ENCODE measurements around the gene PNPLA3.
A peak's percentile ranks its signal among the peaks of the same experiment; 100 is the strongest.

PNPLA3 gene, protein sequence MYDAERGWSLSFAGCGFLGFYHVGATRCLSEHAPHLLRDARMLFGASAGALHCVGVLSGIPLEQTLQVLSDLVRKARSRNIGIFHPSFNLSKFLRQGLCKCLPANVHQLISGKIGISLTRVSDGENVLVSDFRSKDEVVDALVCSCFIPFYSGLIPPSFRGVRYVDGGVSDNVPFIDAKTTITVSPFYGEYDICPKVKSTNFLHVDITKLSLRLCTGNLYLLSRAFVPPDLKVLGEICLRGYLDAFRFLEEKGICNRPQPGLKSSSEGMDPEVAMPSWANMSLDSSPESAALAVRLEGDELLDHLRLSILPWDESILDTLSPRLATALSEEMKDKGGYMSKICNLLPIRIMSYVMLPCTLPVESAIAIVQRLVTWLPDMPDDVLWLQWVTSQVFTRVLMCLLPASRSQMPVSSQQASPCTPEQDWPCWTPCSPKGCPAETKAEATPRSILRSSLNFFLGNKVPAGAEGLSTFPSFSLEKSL

DNA sequence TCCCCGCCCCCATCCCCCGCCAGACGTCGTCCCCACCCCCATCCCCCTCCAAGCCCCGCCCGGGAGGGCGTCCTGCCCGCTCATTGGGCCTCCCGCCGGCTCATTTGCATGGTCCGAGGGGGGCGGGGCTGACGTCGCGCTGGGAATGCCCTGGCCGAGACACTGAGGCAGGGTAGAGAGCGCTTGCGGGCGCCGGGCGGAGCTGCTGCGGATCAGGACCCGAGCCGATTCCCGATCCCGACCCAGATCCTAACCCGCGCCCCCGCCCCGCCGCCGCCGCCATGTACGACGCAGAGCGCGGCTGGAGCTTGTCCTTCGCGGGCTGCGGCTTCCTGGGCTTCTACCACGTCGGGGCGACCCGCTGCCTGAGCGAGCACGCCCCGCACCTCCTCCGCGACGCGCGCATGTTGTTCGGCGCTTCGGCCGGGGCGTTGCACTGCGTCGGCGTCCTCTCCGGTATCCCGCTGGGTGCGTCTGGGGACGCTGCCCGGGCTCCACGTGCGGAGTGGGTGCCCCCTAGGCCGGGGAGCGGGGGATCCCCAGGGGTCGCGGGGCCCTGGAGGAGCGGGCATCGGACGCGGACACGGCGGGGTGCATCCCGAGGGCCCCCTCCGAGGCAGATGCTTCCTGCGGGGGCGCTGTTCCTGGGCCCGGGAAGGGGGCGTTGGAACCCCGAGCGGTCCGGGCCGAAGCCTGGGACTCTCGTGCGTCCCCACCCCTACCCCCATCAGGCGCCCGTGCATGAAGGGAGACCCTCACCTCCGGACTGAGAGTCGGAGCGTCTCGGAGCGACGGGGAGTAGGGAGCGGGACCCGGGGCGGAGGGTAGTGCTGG lies at the start of gene PNPLA3:
TSS of gene PNPLA3 (plus strand) at position 175 of the 834 bp plus-strand sequence. CDS start at position 282, 107 bp downstream.
- TF ChIP-seq, protein P1, sequence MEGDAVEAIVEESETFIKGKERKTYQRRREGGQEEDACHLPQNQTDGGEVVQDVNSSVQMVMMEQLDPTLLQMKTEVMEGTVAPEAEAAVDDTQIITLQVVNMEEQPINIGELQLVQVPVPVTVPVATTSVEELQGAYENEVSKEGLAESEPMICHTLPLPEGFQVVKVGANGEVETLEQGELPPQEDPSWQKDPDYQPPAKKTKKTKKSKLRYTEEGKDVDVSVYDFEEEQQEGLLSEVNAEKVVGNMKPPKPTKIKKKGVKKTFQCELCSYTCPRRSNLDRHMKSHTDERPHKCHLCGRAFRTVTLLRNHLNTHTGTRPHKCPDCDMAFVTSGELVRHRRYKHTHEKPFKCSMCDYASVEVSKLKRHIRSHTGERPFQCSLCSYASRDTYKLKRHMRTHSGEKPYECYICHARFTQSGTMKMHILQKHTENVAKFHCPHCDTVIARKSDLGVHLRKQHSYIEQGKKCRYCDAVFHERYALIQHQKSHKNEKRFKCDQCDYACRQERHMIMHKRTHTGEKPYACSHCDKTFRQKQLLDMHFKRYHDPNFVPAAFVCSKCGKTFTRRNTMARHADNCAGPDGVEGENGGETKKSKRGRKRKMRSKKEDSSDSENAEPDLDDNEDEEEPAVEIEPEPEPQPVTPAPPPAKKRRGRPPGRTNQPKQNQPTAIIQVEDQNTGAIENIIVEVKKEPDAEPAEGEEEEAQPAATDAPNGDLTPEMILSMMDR (IDR thresholded peaks at IDR 0.05) = no peak
- Histone ChIP-seq H3K27me3 (peaks cover 87% of the 10 kb centered on the region), H3K36me3 (no peaks in the 10 kb centered on the region), H3K4me1 (ENCODE audit: control insufficient read depth in 1 of 2, insufficient read depth in 1 of 2, low read depth in 1 of 2, low read length in 1 of 2) (peaks cover 4 to 12% of the 10 kb centered on the region in 2 experiments), H3K27ac (no peak within 1 kb of the TSS), H3K9me3 (no peaks in the 10 kb centered on the region), H3K4me3 (ENCODE audit: low read depth in 1 of 2, low read length in 1 of 2) (peak within 1 kb of the TSS; percentile 20 to 55)

DNA sequence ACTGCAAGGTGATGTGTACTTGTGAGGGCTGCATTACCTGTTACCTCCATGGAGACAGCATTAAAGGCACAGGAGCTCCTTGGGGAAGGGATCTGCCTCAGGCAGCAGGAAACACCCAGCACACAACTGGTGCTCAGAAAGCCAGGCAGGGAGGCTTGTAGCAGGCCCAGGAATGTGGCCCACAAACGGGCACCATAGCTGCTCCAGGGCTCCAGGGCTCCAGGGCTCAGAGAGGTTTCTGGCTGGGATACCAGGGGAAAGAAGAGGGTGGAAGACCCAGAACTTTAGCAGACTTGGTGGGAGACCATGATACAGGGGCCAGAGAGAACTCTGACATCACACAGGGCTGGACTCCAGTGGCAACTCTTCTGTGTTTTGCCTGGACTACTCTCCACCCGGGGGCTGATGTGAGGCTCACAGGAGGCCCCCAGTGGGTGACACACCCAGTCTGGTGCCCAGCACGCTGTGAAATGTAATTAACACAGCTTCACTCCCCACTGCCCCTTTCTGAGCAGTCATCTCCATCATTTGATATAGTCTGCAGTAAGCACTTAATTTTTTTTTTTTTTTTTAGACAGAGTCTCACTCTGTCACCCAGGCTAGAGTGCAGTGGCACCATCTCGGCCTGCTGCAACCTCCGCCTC lies 46.6 kb upstream of the PNPLA3 start:
- Histone ChIP-seq H3K36me3 (no peaks in the 10 kb centered on the region), H3K4me1 (ENCODE audit: control insufficient read depth in 1 of 2, insufficient read depth in 1 of 2, low read depth in 1 of 2, low read length in 1 of 2) (no peaks in the 10 kb centered on the region), H3K27me3 (no peaks in the 10 kb centered on the region), H3K27ac (no peak overlapping the region), H3K4me3 (ENCODE audit: low read depth in 1 of 2, low read length in 1 of 2) (no peak overlapping the region), H3K9me3 (no peaks in the 10 kb centered on the region)
- TF ChIP-seq, protein P1 (IDR thresholded peaks at IDR 0.05) = no peak

DNA sequence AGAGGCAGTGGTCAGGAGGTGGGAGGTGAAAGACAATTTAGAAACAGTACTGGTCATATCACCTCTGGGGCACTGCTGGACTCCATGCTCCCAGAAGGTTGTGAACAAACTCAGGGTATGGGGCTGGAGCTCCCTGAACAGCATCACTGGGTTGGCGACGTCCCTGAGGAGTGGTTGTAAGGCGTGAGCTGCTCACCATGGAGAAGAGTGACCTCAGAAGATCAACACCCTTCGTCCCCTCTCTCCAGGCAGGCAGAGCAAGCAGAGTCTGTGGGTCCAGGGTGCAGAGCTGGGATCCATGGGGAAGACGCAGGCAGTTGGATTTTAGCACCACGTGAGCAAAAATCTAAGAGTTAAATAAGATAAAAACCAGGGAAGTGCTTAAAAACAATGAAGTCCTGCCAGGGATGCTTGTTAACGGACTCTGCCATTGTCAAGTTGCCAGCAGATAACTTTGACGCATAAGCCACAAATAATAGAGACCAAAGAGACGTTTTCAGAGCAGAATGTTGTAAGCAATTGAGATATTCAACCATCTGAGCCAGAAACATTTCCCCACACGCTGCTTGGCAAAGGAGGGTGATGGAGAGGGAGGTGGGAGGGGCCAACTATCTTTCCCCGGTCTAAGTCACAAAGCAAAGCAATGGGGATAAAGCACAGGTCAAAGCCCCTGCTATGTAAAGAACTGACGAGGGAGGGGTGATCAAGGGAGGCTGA lies 45.4 kb upstream of the PNPLA3 start:
- Histone ChIP-seq H3K4me1 (ENCODE audit: control insufficient read depth in 1 of 2, insufficient read depth in 1 of 2, low read depth in 1 of 2, low read length in 1 of 2) (no peaks in the 10 kb centered on the region), H3K9me3 (no peaks in the 10 kb centered on the region), H3K27me3 (no peaks in the 10 kb centered on the region), H3K36me3 (no peaks in the 10 kb centered on the region), H3K27ac (no peak overlapping the region), H3K4me3 (ENCODE audit: low read depth in 1 of 2, low read length in 1 of 2) (no peak overlapping the region)
- TF ChIP-seq, protein P1 (IDR thresholded peaks at IDR 0.05) = no peak

DNA sequence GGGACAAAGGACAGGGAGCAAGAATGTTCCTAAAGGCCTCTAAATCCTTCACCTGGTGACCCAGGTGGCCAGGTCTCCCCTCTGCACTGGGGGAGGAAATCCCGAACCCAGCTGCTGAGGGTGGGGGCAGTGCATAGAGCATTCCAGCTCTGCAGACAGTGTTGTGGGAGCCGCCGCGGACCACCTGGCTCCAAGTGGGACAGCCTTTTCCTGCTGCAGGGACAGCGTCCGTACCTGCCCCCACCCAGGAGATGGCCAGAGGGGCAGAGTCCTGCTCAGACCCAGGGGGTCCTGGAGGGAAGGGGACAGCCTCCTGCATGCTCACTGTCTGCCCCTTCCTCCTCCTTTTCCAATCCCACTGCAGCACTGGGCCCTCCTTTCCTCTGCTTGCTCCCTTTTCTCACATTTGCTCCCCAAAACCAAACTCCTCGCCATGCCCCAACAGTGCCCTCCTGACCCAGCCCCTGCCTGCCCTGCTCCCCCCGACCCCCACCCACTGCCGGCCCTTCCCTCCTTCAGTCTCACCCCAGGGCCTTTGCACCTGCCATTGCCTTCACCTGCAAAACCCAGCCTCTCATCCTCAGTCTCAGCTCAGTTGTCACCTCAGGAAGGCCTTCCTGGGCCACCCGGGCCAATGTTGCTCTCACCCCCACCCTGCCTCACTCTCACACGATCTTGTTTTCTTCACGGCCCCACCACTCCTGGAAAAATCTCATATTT lies 44.6 kb upstream of the PNPLA3 start:
- no peaks in the 10 kb centered on the region for H3K27me3 ChIP-seq

More for the DNA sequence above, 44.6 kb upstream of the PNPLA3 start:
- no peak overlapping the region for H3K27ac ChIP-seq
- TF ChIP-seq, protein P1 (IDR thresholded peaks at IDR 0.05) = no peak
- H3K4me3 ChIP-seq (ENCODE audit: low read depth in 1 of 2, low read length in 1 of 2) = no peak overlapping the region
- no peaks in the 10 kb centered on the region for H3K9me3 ChIP-seq
- no peaks in the 10 kb centered on the region for H3K4me1 ChIP-seq (ENCODE audit: control insufficient read depth in 1 of 2, insufficient read depth in 1 of 2, low read depth in 1 of 2, low read length in 1 of 2)
- H3K36me3 ChIP-seq = no peaks in the 10 kb centered on the region
